Heart left ventricle (tissue), 13 donors: ENCODE data around the gene POU2AF2.

Source experiments
- CTCF ChIP-seq, 12 donors: fragments of 200-600 bp; sonication (generic) in 4 of 12; IDR thresholded peaks; one replicate each; pipeline versions ENCODE4 v1.5.0 to v1.8.0; 2018 to 2022; ENCODE audit warnings: antibody characterized with exemption in 12 of 12, mild to moderate bottlenecking in 5 of 12
- POLR2A ChIP-seq, 2 donors: fragments of 450-650 bp; IDR thresholded peaks; one replicate each; pipeline ENCODE4 v1.6.1; 2017; ENCODE audit warnings: antibody characterized with exemption in 2 of 2, mild to moderate bottlenecking in 2 of 2, moderate library complexity in 2 of 2
- donor health status: ischemic (EF 13 %, LVEDD 7.1; RV severe dilation, severe dysfunction).
- donor health status: DM: no; HTN: yes; CAD: no.
- donor health status: DM: no; HTN: no; CAD: no.
- donor health status: ischemic (EF 25% LVEDD 6.9; RV normal size, moderate dysfunction).
- donor health status: ischemic (EF 25% LVEDD 5.7; RV mildly dilated, moderate dysfunction).
- donor health status: ischemic (EF 35%, LVEDD 5.7; RV mildly dilated, moderate dysfunction).
- donor health status: nonischemic (EF 11% LVEDD 7.7; RV severe dilation, severe dysfunction).
- donor health status: DM: yes; HTN: yes; CAD: no.
- donor health status: PGD.
- donor health status: ischemic (EF 29% LVEDD 5.4; RV normal size, mild dysfunction).
- donor health status: nonischemic (EF 23%, LVEDD 6.1; RV moderate dilation, normal function).

GRCh38 chr11:111231836-111232235 is 13.7 kb upstream of the POU2AF2 start:
- TF ChIP-seq POLR2A (IDR thresholded peaks at IDR 0.05) (no peak), CTCF (IDR thresholded peaks at IDR 0.05) (no peak)
